Left colon (tissue), 2 donors: Measurements from ENCODE around the gene NCAN. TPM values are rescaled to one million over a fixed set of nuclear protein-coding genes. Genes with fewer than 3 reads are reported as not detected.
A peak's percentile ranks its signal among the peaks of the same experiment; 100 is the strongest.
"Not testable (repeated sequence)": the region's sequence is repeated elsewhere in the genome, so short reads cannot be mapped to it uniquely, and the experiment has no call there.

ENCODE experiments used
- ATAC-seq: fragments of 200-7000 bp; cut with Tn5 transposase; one replicate; pipeline ENCODE4 v1.9.1; 2020; ENCODE audit warnings: mild to moderate bottlenecking, moderate library complexity
- DNase-seq, 2 donors: peaks; one replicate each; pipeline ENCODE4 v3.0.0-alpha.2; 2020
- intact Hi-C, 2 donors: fragments of 100-400 bp; cut with DNase I in 1 of 2; cut with micrococcal nuclease in 1 of 2; formaldehyde crosslinking; loops; one replicate each; pipeline versions ENCODE4 v1.11.2 to v1.14.0; 2022; cut with DNase I, micrococcal nuclease
- total RNA-seq, 2 donors: library from RNA; stranded (reverse); fragmentation: NEBNext Ultra II Directional; extraction: Animal tissue kit (Norgen Biotek cat#: 25700); gene quantifications; one replicate each; pipeline ENCODE4 v1.2.1, GENCODE V29; 2021
- donor health status: DM: no; HTN: no; CAD: no.
- donor health status: DM: yes; HTN: yes; CAD: no.

The NCAN gene
- total RNA-seq, 2 donors from 2014 or later = not detected

DNA sequence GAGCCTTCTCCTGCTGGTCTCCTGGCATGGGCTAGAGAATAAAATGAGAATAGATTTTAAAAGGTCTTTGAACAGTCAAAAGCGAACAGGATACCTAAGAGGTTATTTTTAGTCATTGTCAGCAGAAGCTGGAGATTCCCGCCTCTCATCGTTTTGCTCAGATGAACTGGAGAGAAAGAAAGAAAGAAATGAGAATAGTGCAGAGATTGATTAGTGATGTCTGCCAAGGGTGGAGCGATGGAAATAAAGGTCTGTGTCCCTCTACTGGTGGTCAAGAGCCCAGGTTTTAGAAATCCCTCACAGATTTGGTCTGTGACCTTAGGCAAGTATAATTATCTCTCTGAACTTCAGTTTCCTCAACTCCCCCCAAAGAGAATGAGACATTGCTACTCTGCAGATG lies 5.3 kb downstream of the NCAN start:
- intact Hi-C loops = no loop called here

GRCh38 chr19:19218911-19219310 lies 7.2 kb downstream of the NCAN start:
- ATAC-seq (no peak), DNase-seq (no peak)
- intact Hi-C loops = no loop called here

More for the DNA sequence above, 5.3 kb downstream of the NCAN start:
- ATAC-seq = no peak
- DNase-seq = no peak

DNA sequence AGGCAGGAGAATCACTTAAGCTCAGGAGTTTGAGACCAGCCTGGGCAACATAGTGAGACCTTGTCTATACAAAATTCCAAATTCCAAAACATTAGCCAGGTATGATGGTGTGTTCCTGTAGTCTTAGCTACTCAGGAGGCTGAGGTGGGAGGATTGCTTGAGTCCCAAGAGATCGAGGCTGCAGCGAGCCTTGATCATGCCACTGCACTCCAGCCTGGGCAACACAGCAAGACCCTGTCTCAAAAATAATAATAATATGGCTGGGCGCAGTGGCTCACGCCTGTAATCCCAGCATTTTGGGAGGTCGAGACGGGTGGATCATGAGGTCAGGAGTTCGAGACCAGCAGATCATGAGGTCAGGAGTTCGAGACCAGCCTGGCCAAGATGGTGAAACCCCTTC lies 9.2 kb downstream of the NCAN start:
- DNase-seq, ATAC-seq, intact Hi-C loops: not testable (repeated sequence)

DNA sequence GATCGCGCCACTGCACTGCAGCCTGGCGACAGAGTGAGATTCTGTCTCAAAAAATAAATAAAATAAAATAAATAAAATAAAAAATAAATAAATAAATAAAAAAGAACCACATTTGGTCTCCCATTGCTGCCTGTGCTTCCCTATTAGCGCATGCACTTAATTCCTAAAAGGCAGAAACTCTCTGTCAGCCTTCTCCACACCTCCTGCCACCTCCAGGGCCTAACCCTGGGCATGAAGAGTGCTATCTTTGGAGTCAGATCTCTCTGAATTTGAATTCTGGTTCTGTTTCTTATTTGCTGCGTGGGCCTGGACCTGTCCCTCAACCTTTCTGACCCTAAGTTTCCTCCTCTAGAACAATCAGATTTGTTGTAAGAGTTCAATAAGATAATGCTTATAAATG lies 11.3 kb downstream of the NCAN start:
- DNase-seq (no peak), ATAC-seq (no peak)

DNA sequence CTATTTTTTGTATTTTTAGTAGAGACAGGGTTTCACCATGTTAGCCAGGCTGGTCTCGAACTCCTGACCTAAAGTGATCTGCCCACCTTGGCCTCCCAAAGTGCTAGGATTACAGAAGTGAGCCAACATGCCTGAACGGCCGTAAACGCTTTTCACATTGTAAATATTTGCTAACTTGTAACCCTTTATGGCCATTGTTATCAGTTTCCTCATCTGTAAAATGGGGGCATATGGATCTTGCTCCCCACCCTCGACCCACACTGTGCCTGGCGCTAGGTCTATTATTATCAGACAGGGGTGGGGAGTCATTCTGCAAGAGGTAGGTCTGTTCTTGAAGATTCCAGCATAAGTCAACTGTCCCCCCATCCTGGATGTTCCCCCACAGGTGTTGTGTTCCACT lies 11.9 kb downstream of the NCAN start:
- no peak for ATAC-seq
- intact Hi-C loops = no loop called here

More for the DNA sequence above, 11.3 kb downstream of the NCAN start:
- intact Hi-C loops = no loop called here

GRCh38 chr19:19224150-19224851 lies 12.5 kb downstream of the NCAN start:
- ATAC-seq = no peak
- no peak for DNase-seq
- intact Hi-C loops = no loop called here

More for the DNA sequence above, 11.9 kb downstream of the NCAN start:
- DNase-seq = no peak

- peak; percentile 96 for ATAC-seq
- intact Hi-C loops = no loop called here
- peak; percentile 69 to 87 for DNase-seq
Observed at GRCh38 chr19:19224852-19225494, 13.2 kb downstream of the NCAN start.

GRCh38 chr19:19226204-19226603 lies 14.4 kb downstream of the NCAN start:
- DNase-seq (no peak), ATAC-seq (no peak)
- intact Hi-C loops = no loop called here

- no peak for ATAC-seq
- DNase-seq = no peak
- intact Hi-C loops = no loop called here
Observed at GRCh38 chr19:19226663-19227062, 14.9 kb downstream of the NCAN start.

DNA sequence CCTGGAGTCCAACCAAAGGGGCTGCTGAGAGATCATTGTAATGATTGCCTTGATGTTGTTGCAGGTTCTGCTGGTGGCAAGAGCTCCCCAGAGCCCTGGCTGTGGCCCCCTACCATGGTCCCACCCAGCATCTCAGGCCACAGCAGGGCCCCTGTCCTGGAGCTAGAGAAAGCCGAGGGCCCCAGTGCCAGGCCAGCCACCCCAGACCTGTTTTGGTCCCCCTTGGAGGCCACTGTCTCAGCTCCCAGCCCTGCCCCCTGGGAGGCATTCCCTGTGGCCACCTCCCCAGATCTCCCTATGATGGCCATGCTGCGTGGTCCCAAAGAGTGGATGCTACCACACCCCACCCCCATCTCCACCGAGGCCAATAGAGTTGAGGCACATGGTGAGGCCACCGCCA lies 15.5 kb downstream of the NCAN start:
- DNase-seq = no peak
- no peak for ATAC-seq
- intact Hi-C loops = no loop called here

- intact Hi-C loops = no loop called here
- ATAC-seq (no peak), DNase-seq (no peak)
Observed at GRCh38 chr19:19229701-19230100, 17.9 kb downstream of the NCAN start.

DNA sequence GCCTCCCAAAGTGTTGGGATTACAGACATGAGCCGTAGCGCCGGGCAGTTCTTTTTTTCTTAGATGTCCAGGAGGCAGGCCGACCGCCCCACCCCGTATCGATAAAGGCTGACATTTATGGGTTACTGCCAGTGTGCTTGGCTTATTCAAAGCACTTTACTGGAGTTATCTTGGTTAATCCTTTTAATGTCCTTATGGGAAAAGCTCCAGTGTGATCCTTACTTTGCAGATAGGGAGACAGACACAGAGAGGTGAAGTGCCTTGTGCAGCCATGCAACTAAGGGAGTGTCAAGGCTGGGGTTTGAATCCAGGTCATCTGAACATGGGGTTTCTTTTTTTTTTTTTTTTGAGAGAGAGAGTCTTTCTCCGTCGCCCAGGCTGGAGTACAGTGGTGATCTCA lies 19.2 kb downstream of the NCAN start:
- intact Hi-C loops = no loop called here
- ATAC-seq (no peak), DNase-seq (no peak)

- DNase-seq = no peak
- ATAC-seq = no peak
- intact Hi-C loops = no loop called here
Observed at GRCh38 chr19:19232261-19232721, 20.5 kb downstream of the NCAN start.

DNA sequence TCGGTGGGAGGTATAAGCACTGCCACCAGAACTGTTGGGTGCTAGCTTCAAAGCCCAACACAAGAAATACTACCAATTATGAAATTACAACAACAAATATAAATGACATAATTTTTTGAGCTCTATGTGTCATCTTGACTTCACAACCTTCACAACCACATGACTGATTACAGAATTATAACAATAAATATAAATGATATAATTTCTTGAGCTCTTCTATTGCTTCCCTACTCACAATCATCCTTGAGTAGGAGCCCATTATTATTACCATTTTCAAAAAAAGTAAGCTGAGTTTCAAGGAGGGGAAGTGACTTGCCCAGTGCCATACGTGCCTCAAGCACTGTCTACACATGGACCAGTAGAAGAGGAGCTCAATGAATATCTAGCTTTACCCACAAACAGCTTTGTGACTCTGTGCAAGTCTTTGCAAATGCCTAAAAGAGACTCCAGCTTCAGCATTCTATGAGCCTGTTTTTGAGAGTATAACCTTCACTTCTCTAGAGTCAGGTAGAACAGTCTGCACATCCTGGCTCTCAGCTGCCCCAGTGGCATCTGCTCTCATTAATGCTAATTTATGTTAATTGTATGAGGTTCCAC lies 22.6 kb downstream of the NCAN start:
- ATAC-seq (no peak), DNase-seq (no peak)
- intact Hi-C loops = no loop called here

DNA sequence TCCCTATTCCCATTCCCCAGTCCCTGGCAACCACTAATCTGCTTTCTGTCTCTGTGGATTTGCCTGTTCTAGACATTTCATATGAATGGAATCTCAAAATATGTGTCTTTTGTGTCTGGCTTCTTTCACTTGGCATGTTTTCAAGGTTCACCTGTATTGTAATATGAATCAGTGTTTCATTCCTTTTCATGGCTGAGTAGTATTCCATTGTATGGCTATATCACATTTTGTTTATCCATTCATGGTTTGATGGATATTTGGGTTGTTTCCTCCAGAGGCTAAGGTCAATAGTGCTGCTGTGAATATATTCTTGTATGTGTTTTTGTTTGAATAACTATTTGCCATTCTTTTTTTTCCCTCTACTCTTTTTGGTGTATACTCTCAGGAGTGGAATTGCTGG lies 24.4 kb downstream of the NCAN start:
- DNase-seq (no peak), ATAC-seq (no peak)
- intact Hi-C loops = no loop called here

GRCh38 chr19:19238126-19238894 lies 26.6 kb downstream of the NCAN start:
- ATAC-seq = no peak
- intact Hi-C loops = no loop called here
- no peak for DNase-seq

- ATAC-seq (no peak), DNase-seq (no peak)
- intact Hi-C loops = no loop called here
Observed at GRCh38 chr19:19239675-19240074, 27.9 kb downstream of the NCAN start.

DNA sequence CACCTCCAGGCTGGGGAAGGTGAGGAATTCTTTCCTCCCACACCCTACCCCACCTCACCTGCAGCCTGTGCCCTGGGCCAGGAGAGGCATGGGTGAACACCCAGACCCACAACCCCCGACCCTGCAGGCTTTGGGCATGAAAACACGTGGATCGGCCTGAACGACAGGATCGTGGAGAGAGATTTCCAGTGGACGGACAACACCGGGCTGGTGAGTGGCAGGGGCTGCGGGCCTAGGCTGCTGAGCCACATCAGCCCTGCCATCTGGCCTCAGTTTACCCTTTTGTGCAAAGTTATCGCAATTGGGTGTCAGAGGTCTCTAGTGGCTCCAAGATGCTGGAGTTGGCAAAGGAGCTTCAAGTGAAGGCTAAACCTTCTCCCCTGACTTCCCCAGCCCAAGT lies 28.7 kb downstream of the NCAN start:
- intact Hi-C loops = no loop called here
- ATAC-seq (no peak), DNase-seq (no peak)

- intact Hi-C loops = no loop called here
- DNase-seq = no peak
- ATAC-seq = no peak
Observed at GRCh38 chr19:19250196-19250801, 38.5 kb downstream of the NCAN start.
